GM21576 (cell line): ENCODE measurements around the gene FBXO10.
A peak's percentile ranks its signal among the peaks of the same experiment; 100 is the strongest.
"Not testable (repeated sequence)": the region's sequence is repeated elsewhere in the genome, so short reads cannot be mapped to it uniquely, and the experiment has no call there.

ENCODE experiments used
- ATAC-seq: cut with Tn5 transposase; IDR thresholded peaks from one replicate; pipeline ENCODE4 v1.9.1; 2021; ENCODE audit warnings: mild to moderate bottlenecking, moderate library complexity; ENCODE audit not compliant: unreplicated experiment

FBXO10 gene

GRCh38 chr9:37485389-37486255 lies 90.6 kb downstream of the FBXO10 start, which contains the start of gene POLR1E:
TSS of gene POLR1E (plus strand) at chr9:37485948. CDS start at chr9:37486048, 100 bp downstream.
- peak; percentile 92 for ATAC-seq

GRCh38 chr9:37480759-37481158 lies 95.4 kb downstream of the FBXO10 start:
- no peak for ATAC-seq

GRCh38 chr9:37477987-37478619 lies 98.1 kb downstream of the FBXO10 start:
- ATAC-seq: not testable (repeated sequence)

GRCh38 chr9:37477443-37477842 lies 98.7 kb downstream of the FBXO10 start:
- not testable (repeated sequence) for ATAC-seq

GRCh38 chr9:37476930-37477329 lies 99.2 kb downstream of the FBXO10 start:
- ATAC-seq: no peak

GRCh38 chr9:37474438-37474837 lies 101.7 kb downstream of the FBXO10 start:
- ATAC-seq: no peak

GRCh38 chr9:37473982-37474381 lies 102.2 kb downstream of the FBXO10 start:
- ATAC-seq: not testable (repeated sequence)

- no peak for ATAC-seq
These were observed 104.1 kb downstream of the FBXO10 start for GRCh38 chr9:37471942-37472684.

- ATAC-seq: no peak
These were observed 107.6 kb downstream of the FBXO10 start for GRCh38 chr9:37468620-37469019.

- ATAC-seq: not testable (repeated sequence)
These were observed 108.7 kb downstream of the FBXO10 start for GRCh38 chr9:37467530-37467929.

GRCh38 chr9:37466037-37466709 lies 110.0 kb downstream of the FBXO10 start:
- ATAC-seq: peak; percentile 7

- ATAC-seq: peak; percentile 79
These were observed 110.7 kb downstream of the FBXO10 start, which contains the start of gene ZBTB5 for GRCh38 chr9:37465249-37466036. TSS of gene ZBTB5 (minus strand) at chr9:37465450. CDS start at chr9:37442551, 22,899 bp downstream.

- peak; percentile 28 for ATAC-seq
These were observed 111.5 kb downstream of the FBXO10 start for GRCh38 chr9:37464426-37465248.

GRCh38 chr9:37464006-37464405 lies 112.2 kb downstream of the FBXO10 start:
- ATAC-seq: no peak
